ENCODE results near the gene CDH3.

Gene CDH3

GRCh38 chr16:68734782-68735181, 89.7 kb downstream of the CDH3 start:
- in situ Hi-C loops (cut with MboI; ENCODE audit: low sequenced_read_pairs), result no loop called here

GRCh38 chr16:68736561-68736960, 91.5 kb downstream of the CDH3 start:
- in situ Hi-C loops (cut with MboI; ENCODE audit: low sequenced_read_pairs), result no loop called here

- in situ Hi-C loops (cut with MboI; ENCODE audit: low sequenced_read_pairs), result no loop called here
Observed at GRCh38 chr16:68737046-68737729, 92.1 kb downstream of the CDH3 start, which contains the start of gene CDH1. Gene CDH1 (plus strand): TSS chr16:68737292. CDS start chr16:68737416, 124 bp downstream.

- in situ Hi-C loops (cut with MboI; ENCODE audit: low sequenced_read_pairs), result no loop called here
Observed at GRCh38 chr16:68737730-68738629, 92.9 kb downstream of the CDH3 start.

- in situ Hi-C loops (cut with MboI; ENCODE audit: low sequenced_read_pairs), result no loop called here
Observed at GRCh38 chr16:68739964-68740627, 95.0 kb downstream of the CDH3 start.

- in situ Hi-C loops (cut with MboI; ENCODE audit: low sequenced_read_pairs), result no loop called here
Observed at GRCh38 chr16:68740628-68741346, 95.7 kb downstream of the CDH3 start.

- in situ Hi-C loops (cut with MboI; ENCODE audit: low sequenced_read_pairs), result no loop called here
Observed at GRCh38 chr16:68743664-68744063, 98.6 kb downstream of the CDH3 start.

- in situ Hi-C loops (cut with MboI; ENCODE audit: low sequenced_read_pairs), result no loop called here
Observed at GRCh38 chr16:68744744-68745280, 99.7 kb downstream of the CDH3 start.

- in situ Hi-C loops (cut with MboI; ENCODE audit: low sequenced_read_pairs), result no loop called here
Observed at GRCh38 chr16:68746951-68747350, 101.8 kb downstream of the CDH3 start.

GRCh38 chr16:68749432-68749831, 104.3 kb downstream of the CDH3 start:
- in situ Hi-C loops (cut with MboI; ENCODE audit: low sequenced_read_pairs), result no loop called here

All from HL-60/S4 treated with retinoic acid at 250 ng/mL for 4 days and 3 days (cell line).